Common myeloid progenitor, CD34-positive (primary cell): ENCODE measurements around the gene GRIK2.

ENCODE experiments used
- CTCF ChIA-PET: fragments of 350-600 bp; sonication (Branson Sonifier 250); formaldehyde crosslinking; loops from one replicate; lab custom pipeline; 2021; ENCODE audit warnings: antibody characterized with exemption; lab: Charles Lee
- POLR2A ChIA-PET: fragments of 350-600 bp; sonication (Branson Sonifier 250); formaldehyde crosslinking; loops from one replicate; lab custom pipeline; 2021; ENCODE audit warnings: antibody characterized with exemption; lab: Charles Lee
- DNase-seq, 3 donors: peaks; one replicate each; pipeline versions ENCODE4 v3.0.0 to v3.0.0-alpha.2; 2013
- H3K27ac ChIP-seq, 2 experiments: 1 replicate in 1 of 2; 2 replicates in 1 of 2; pipeline ENCODE4 v1.7.0; 2013; ENCODE audit warnings: inconsistent platforms in 2 of 2, low read length in 2 of 2, mild to moderate bottlenecking in 2 of 2, low read depth in 1 of 2, moderate library complexity in 1 of 2; ENCODE audit not compliant: severe bottlenecking in 2 of 2, insufficient read depth in 1 of 2, poor library complexity in 1 of 2
- H3K27me3 ChIP-seq, 5 experiments: replicated peaks in 2 of 5; 1 replicate in 3 of 5; 2 replicates in 2 of 5; pipeline versions ENCODE4 v1.6.1 to v1.7.0; 2013; ENCODE audit warnings: low read length in 4 of 5, mild to moderate bottlenecking in 2 of 5, moderate library complexity in 2 of 5, inconsistent platforms in 1 of 5; ENCODE audit not compliant: insufficient read depth in 5 of 5, control insufficient read depth in 4 of 5
- H3K36me3 ChIP-seq, 4 experiments: 1 replicate in 2 of 4; 2 replicates in 2 of 4; pipeline versions ENCODE4 v1.6.1 to v1.7.0; 2013; ENCODE audit warnings: low read length in 3 of 4, control low read depth in 1 of 4, mild to moderate bottlenecking in 1 of 4; ENCODE audit not compliant: control insufficient read depth in 4 of 4, insufficient read depth in 4 of 4
- H3K4me1 ChIP-seq, 4 experiments: 1 replicate in 3 of 4; 2 replicates in 1 of 4; pipeline versions ENCODE4 v1.6.1 to v1.7.1; 2013; ENCODE audit warnings: low read length in 3 of 4, mild to moderate bottlenecking in 3 of 4, control low read depth in 1 of 4, inconsistent platforms in 1 of 4, moderate library complexity in 1 of 4; ENCODE audit not compliant: control insufficient read depth in 4 of 4, insufficient read depth in 4 of 4; ENCODE audit errors: control extremely low read depth in 1 of 4
- H3K4me3 ChIP-seq, 7 experiments: 1 replicate in 4 of 7; 2 replicates in 3 of 7; pipeline versions ENCODE4 v1.5.1 to v1.7.0; 2013; ENCODE audit warnings: mild to moderate bottlenecking in 7 of 7, low read length in 6 of 7, moderate library complexity in 6 of 7, inconsistent platforms in 2 of 7, low read depth in 2 of 7, control low read depth in 1 of 7; ENCODE audit not compliant: insufficient read depth in 4 of 7, control insufficient read depth in 1 of 7; ENCODE audit errors: extremely low read depth in 1 of 7
- H3K9me3 ChIP-seq, 5 experiments: 1 replicate in 4 of 5; 2 replicates in 1 of 5; pipeline versions ENCODE4 v1.6.1 to v1.7.1; 2013; ENCODE audit warnings: low read length in 4 of 5, mild to moderate bottlenecking in 2 of 5, inconsistent platforms in 1 of 5, low read depth in 1 of 5, moderate library complexity in 1 of 5; ENCODE audit not compliant: control insufficient read depth in 4 of 5, insufficient read depth in 2 of 5; ENCODE audit errors: control extremely low read depth in 1 of 5
- WGBS: methylation state at CpG from one replicate; pipeline ENCODE4 v1.1.5; 2013; ENCODE audit not compliant: insufficient coverage; 5-methylcytosine and 5-hydroxymethylcytosine counted together

Gene GRIK2

GRCh38 chr6:101450901-101451300 lies 57.4 kb downstream of the GRIK2 start:
- Histone ChIP-seq H3K4me1 (no peaks in the 10 kb centered on the region), H3K9me3 (no peaks in the 10 kb centered on the region), H3K36me3 (no peaks in the 10 kb centered on the region), H3K27me3 (no peaks in the 10 kb centered on the region), H3K27ac (no peak overlapping the region), H3K4me3 (no peak overlapping the region)
- CTCF ChIA-PET, result no interaction called here
- DNase-seq, result no peak
- POLR2A ChIA-PET, result no interaction called here
- 96% methylated on average over 4 of the region's 5 CpGs for WGBS

DNA sequence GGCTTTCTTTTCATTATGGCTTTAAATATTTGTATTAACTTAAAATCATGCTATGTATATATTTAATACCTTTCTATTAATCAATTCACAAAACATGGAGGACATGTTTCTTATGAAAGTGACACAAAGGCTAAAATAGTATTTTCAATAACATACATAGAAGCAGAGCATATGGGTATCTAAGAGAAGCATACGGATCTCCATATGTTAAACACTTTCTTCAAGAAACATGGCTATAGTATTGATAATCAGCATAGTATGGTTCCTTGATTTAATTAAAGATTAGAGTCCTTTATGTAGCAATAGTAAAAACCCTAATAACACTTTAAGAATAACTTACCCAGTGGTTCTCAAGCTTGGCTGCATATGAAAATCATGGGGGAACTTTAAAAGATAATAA lies 58.5 kb downstream of the GRIK2 start:
- POLR2A ChIA-PET, result no interaction called here
- Histone ChIP-seq H3K4me1 (no peaks in the 10 kb centered on the region), H3K27ac (no peak overlapping the region), H3K4me3 (no peak overlapping the region), H3K36me3 (no peaks in the 10 kb centered on the region), H3K27me3 (no peaks in the 10 kb centered on the region), H3K9me3 (no peaks in the 10 kb centered on the region)
- no peak for DNase-seq
- no CpG with 5 or more reads among the region's 1 CpG for WGBS
- CTCF ChIA-PET, result no interaction called here

DNA sequence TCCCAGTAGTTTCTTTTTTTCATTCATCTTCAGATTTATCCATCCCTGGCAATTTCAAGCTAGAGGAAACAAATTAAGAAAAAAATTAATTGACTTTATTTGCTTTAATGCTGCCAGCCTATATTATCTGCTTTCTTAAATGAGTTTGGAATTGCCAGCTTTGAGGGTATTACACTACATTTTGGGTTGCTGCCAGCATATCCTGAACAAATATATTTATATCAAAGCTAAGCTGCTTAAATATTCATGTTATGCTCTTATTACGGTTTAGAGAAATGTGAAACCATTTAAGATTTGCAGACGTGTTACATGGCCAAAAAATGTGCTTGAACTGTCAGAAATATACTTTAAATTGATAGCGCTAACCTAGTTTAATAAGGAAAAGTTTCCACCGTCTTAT lies 59.7 kb downstream of the GRIK2 start:
- H3K27me3 ChIP-seq, result no peaks in the 10 kb centered on the region
- ChIA-PET CTCF (no interaction called here), POLR2A (no interaction called here)
- H3K4me1 ChIP-seq, result no peaks in the 10 kb centered on the region
- no peaks in the 10 kb centered on the region for H3K9me3 ChIP-seq
- no CpG with 5 or more reads among the region's 4 CpGs for WGBS
- no peak for DNase-seq
- H3K4me3 ChIP-seq, result no peak overlapping the region
- no peak overlapping the region for H3K27ac ChIP-seq
- H3K36me3 ChIP-seq, result no peaks in the 10 kb centered on the region

- ChIA-PET POLR2A (no interaction called here), CTCF (no interaction called here)
- Histone ChIP-seq H3K9me3 (no peaks in the 10 kb centered on the region), H3K4me3 (no peak overlapping the region), H3K27me3 (no peaks in the 10 kb centered on the region), H3K4me1 (no peaks in the 10 kb centered on the region), H3K27ac (no peak overlapping the region), H3K36me3 (no peaks in the 10 kb centered on the region)
- no peak for DNase-seq
- 100% methylated on average over 2 of the region's 3 CpGs for WGBS
Observed at GRCh38 chr6:101454106-101454676, 60.7 kb downstream of the GRIK2 start.

DNA sequence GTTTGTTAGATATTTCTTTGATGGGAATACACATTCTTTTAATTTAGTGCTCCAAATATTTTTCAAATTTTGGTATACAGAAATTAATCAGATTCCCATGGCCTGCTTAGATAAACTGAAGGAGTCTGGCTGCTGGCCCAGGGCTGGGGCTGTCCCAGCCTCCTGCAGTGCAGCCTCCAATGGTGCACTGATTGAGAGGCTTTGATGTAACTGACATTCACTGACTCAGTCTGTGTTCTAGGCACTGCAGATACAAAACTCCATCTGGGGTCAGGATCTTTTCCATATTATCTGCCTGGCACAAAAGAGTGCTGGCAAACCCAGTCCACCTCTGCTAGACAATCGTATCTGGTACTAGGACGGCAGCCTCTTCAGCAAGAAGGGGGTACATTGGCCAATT lies 64.8 kb downstream of the GRIK2 start:
- ChIA-PET POLR2A (interaction anchor here (0.6 kb wide), 1 partner anchor 11 kb away, joined by 3 read pairs; no protein-coding TSS in a partner anchor), CTCF (no interaction called here)
- Histone ChIP-seq H3K36me3 (no peaks in the 10 kb centered on the region), H3K27me3 (no peaks in the 10 kb centered on the region), H3K4me3 (no peak overlapping the region), H3K27ac (no peak overlapping the region), H3K4me1 (no peaks in the 10 kb centered on the region), H3K9me3 (no peaks in the 10 kb centered on the region)
- 90% methylated on average over 2 of the region's 2 CpGs for WGBS
- no peak for DNase-seq

DNA sequence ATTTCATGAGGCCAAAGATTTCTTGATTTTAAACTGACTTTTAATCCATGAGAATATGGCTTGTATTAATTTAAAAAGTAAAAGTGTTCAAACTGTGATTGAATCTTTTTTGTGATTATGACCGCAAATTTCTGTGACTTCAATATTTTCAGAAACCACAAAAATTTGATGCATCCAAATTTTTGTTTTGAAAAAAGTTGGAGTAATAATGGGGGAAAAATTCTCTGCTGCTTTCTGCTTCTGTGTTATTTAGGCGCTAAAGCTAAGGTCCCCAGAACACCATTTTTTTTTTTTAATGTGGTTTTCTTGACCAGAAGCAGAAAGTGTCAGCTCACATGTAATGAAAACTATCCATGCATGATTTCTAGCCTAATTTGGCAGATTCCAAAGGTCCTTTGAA lies 65.3 kb downstream of the GRIK2 start:
- no peak overlapping the region for H3K4me3 ChIP-seq
- H3K4me1 ChIP-seq, result no peaks in the 10 kb centered on the region
- DNase-seq, result no peak
- ChIA-PET CTCF (no interaction called here), POLR2A (interaction anchor here (0.6 kb wide), 1 partner anchor 11 kb away, joined by 3 read pairs; no protein-coding TSS in a partner anchor)
- 100% methylated on average over 1 of the region's 2 CpGs for WGBS
- no peaks in the 10 kb centered on the region for H3K36me3 ChIP-seq
- H3K27ac ChIP-seq, result no peak overlapping the region
- no peaks in the 10 kb centered on the region for H3K27me3 ChIP-seq
- H3K9me3 ChIP-seq, result no peaks in the 10 kb centered on the region

GRCh38 chr6:101462576-101462975 lies 69.1 kb downstream of the GRIK2 start:
- CTCF ChIA-PET, result no interaction called here
- Histone ChIP-seq H3K9me3 (no peaks in the 10 kb centered on the region), H3K27me3 (no peaks in the 10 kb centered on the region), H3K4me3 (no peak overlapping the region), H3K4me1 (no peaks in the 10 kb centered on the region), H3K27ac (no peak overlapping the region), H3K36me3 (no peaks in the 10 kb centered on the region)
- 88% methylated on average over 1 of the region's 2 CpGs for WGBS
- DNase-seq, result no peak
- POLR2A ChIA-PET, result no interaction called here
